Ovary (tissue), 9 donors: ENCODE results near the gene AEN. TPM values are rescaled to one million over a fixed set of nuclear protein-coding genes. Genes with fewer than 3 reads are reported as not detected.

Source experiments
- DNase-seq, 5 donors: peaks; one replicate each; pipeline ENCODE4 v3.0.0-alpha.2; 2019 to 2020
- H3K27ac ChIP-seq, 2 donors: fragments of 200-600 bp; one replicate each; pipeline versions ENCODE4 v1.5.1 to v1.8.0; 2019 to 2022
- H3K27me3 ChIP-seq: fragments of 200-600 bp; one replicate; pipeline ENCODE4 v1.8.0; 2022
- H3K36me3 ChIP-seq: fragments of 200-600 bp; sonication (generic); one replicate; pipeline ENCODE4 v1.5.1; 2019
- H3K4me1 ChIP-seq: one replicate; pipeline ENCODE4 v1.8.1; 2013; ENCODE audit warnings: mild to moderate bottlenecking, moderate library complexity; ENCODE audit not compliant: insufficient read depth
- H3K4me3 ChIP-seq: fragments of 200-600 bp; sonication (generic); one replicate; pipeline ENCODE4 v1.5.1; 2017
- H3K9me3 ChIP-seq, 2 donors: fragments of 200-600 bp in 1 of 2; sonication (generic) in 1 of 2; one replicate each; pipeline versions ENCODE4 v1.5.1 to v1.8.1; 2013 to 2019; ENCODE audit warnings: mild to moderate bottlenecking in 1 of 2, moderate library complexity in 1 of 2
- CTCF ChIP-seq, 3 donors: fragments of 450-650 bp in 2 of 3; fragments of 200-600 bp in 1 of 3; IDR thresholded peaks; one replicate each; pipeline versions ENCODE4 v1.5.1 to v1.8.0; 2016 to 2022; ENCODE audit warnings: antibody characterized with exemption in 3 of 3, mild to moderate bottlenecking in 1 of 3
- EP300 ChIP-seq: sonication (generic); formaldehyde crosslinking; IDR thresholded peaks from one replicate; pipeline ENCODE4 v1.6.1; 2017; ENCODE audit warnings: antibody characterized with exemption
- POLR2A ChIP-seq: fragments of 450-650 bp; IDR thresholded peaks from one replicate; pipeline ENCODE4 v1.6.1; 2017; ENCODE audit warnings: antibody characterized with exemption, mild to moderate bottlenecking, moderate library complexity
- WGBS, 3 donors: extraction: QIAGEN DNeasy Blood & Tissue Kit in 1 of 3; methylation state at CpG; one replicate each; pipeline versions ENCODE4 v1.1.5 to v1.1.7; 2013 to 2017; 5-methylcytosine and 5-hydroxymethylcytosine counted together
- intact Hi-C, 4 donors: fragments of 100-400 bp; cut with DNase I; formaldehyde crosslinking; loops; one replicate each; pipeline versions ENCODE4 v1.11.0 to v1.15.1; 2022 to 2023
- polyA plus RNA-seq, 2 donors: library from polyadenylated mRNA; stranded (reverse); fragments of 200-250 nt in 1 of 2; fragments of 350-450 nt in 1 of 2; fragmentation: Illumina TruSeq in 1 of 2; extraction: RNeasy Lipid Tissue Mini Kit (QIAGEN cat#74804) in 1 of 2; gene quantifications; one replicate each; pipeline ENCODE4 v1.2.3, GENCODE V29; 2013 to 2014
- total RNA-seq, 7 donors: library from RNA; depleted of rRNA in 2 of 7; stranded (reverse); fragments of >200 nt in 2 of 7; fragmentation: NEBNext Ultra II Directional in 3 of 7; extraction: Animal tissue kit (Norgen Biotek cat#: 25700) in 3 of 7; gene quantifications; one replicate each; pipeline versions ENCODE4 v1.1.0 to v1.2.4, GENCODE V29; 2016 to 2023
- donor health status: DM: no; HTN: no; CAD: no; lungs with moderate emphysema.
- donor health status: DM: no; HTN: no; CAD: no.
- donor health status: Bipolar disorder and iron deficiency.
- donor health status: DM: yes; HTN: yes; CAD: no.
- donor health status: DM: no; HTN: no; CAD: no.
- donor health status: DM: yes; HTN: yes; CAD: no.

Gene AEN
- total and polyA plus RNA-seq, 9 donors: 6.9 to 27.1 (median 15.6) TPM

GRCh38 chr15:88645171-88646087 lies 24.3 kb downstream of the AEN start:
- Histone ChIP-seq H3K4me1 (no peaks in the 10 kb centered on the region), H3K9me3 (no peaks in the 10 kb centered on the region), H3K27ac (no peak overlapping the region), H3K27me3 (no peaks in the 10 kb centered on the region), H3K4me3 (no peak overlapping the region), H3K36me3 (no peaks in the 10 kb centered on the region)
- intact Hi-C loops: no loop called here
- peak in 1 of 5 donors; percentile 9 for DNase-seq
- TF ChIP-seq CTCF (IDR thresholded peaks at IDR 0.05) (no peak), POLR2A (no peak), EP300 (no peak)
- 94 to 95% (median 94%) methylated on average over 14 of the region's 14 CpGs for WGBS, 3 donors

DNA sequence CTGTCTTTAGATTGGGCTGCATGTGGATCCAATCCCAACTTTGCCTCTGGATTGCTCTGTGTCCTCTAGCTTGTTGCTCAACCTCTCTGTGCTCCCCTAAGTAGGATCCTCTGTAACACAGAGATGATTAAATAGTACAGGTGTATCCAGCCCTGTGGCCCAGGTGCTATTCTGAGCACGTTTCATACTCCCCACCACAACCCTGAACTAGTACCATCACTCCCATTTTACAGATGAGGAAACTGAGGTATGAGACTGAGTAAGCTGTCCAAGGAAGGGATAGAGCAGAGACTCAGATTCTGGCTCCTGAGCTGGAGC lies 24.9 kb downstream of the AEN start:
- TF ChIP-seq CTCF (IDR thresholded peaks at IDR 0.05) (no peak), POLR2A (no peak), EP300 (no peak)
- Histone ChIP-seq H3K9me3 (no peaks in the 10 kb centered on the region), H3K4me3 (no peak overlapping the region), H3K27me3 (no peaks in the 10 kb centered on the region), H3K27ac (no peak overlapping the region), H3K36me3 (no peaks in the 10 kb centered on the region), H3K4me1 (no peaks in the 10 kb centered on the region)
- WGBS, 3 donors: 88 to 92% (median 92%) methylated on average over 1 of the region's 1 CpG
- intact Hi-C loops: no loop called here
- DNase-seq: no peak

DNA sequence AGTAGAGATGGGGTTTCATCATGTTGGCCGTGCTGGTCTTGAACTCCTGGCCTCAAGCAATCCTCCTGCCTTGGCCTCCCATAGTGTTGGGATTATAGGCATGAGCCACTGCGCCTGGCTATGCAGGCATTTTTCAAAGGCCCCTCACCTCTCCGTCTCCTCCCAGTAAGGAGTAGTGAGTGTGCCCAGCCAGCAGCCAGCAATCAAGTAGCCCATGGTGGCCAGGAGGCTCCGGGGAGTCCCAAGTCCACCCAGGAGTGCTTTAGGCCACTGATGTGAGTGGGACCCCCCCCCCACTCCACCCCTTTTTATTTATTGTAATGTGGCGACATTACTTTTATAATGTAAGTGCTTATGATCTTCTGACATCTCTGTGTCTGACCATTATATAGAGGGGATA lies 25.8 kb downstream of the AEN start:
- intact Hi-C loops: no loop called here
- Histone ChIP-seq H3K36me3 (no peaks in the 10 kb centered on the region), H3K4me3 (no peak overlapping the region), H3K27me3 (no peaks in the 10 kb centered on the region), H3K4me1 (no peaks in the 10 kb centered on the region), H3K9me3 (no peaks in the 10 kb centered on the region), H3K27ac (no peak overlapping the region)
- DNase-seq: peak in 1 of 5 donors; percentile 8
- TF ChIP-seq CTCF (IDR thresholded peaks at IDR 0.05) (no peak), EP300 (no peak), POLR2A (no peak)
- WGBS, 3 donors: 79 to 96% (median 91%) methylated on average over 5 of the region's 5 CpGs

DNA sequence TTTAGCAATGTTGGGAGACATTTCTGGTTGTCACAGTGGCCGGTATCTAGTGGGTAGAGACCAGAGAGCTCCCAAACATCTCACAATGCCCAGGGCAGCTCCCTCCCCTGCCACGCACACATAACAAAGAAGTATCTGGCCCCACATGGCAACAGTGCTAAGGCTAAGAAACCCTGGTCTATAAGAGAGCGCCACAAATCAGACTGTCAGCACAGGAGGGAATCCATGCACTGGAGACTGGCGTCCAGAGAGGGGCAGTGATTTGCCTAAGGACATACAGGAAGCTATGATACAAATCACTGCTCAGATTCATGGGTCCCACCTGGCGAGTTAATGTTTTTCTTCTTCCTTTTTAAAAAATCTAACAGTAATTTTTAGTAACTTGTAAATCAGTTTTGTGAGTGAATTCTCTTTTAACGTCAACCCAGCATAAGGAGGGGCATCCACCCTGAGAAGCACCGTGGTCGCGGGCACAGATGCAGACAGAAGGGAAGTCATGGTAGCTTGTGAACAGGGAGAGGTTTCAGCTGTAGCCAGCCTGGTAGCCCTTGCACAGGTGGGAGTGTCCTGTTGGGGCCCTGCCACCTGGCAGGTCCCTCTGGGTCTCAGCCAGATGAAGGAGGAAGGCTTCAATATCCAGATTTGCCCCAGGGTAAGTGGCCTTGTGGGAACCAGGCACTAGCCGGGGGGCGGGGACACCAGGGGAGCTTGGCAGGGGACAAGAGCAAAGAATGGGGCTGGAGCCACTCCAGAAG lies 26.4 kb downstream of the AEN start:
- intact Hi-C loops: no loop called here
- Histone ChIP-seq H3K4me3 (no peak overlapping the region), H3K4me1 (no peaks in the 10 kb centered on the region), H3K36me3 (no peaks in the 10 kb centered on the region), H3K9me3 (no peaks in the 10 kb centered on the region), H3K27ac (no peak overlapping the region), H3K27me3 (no peaks in the 10 kb centered on the region)
- TF ChIP-seq POLR2A (no peak), EP300 (no peak), CTCF (IDR thresholded peaks at IDR 0.05) (no peak)
- DNase-seq: peak in 1 of 5 donors; percentile 21
- WGBS, 3 donors: 92 to 94% (median 93%) methylated on average over 11 of the region's 11 CpGs
